Left renal pelvis (tissue), 4 donors: ENCODE data around the gene STAP2. TPM values are rescaled to one million over a fixed set of nuclear protein-coding genes. Genes with fewer than 3 reads are reported as not detected.
"Not testable (repeated sequence)": the region's sequence is repeated elsewhere in the genome, so short reads cannot be mapped to it uniquely, and the experiment has no call there.

Experiments used
- DNase-seq, 4 donors: peaks; one replicate each; pipeline ENCODE4 v3.0.0-alpha.2; 2013; ENCODE audit warnings: low read depth in 4 of 4, low spot score in 3 of 4
- polyA plus RNA-seq, 4 donors: library from polyadenylated mRNA; unstranded; fragments of 120-200 nt; gene quantifications; one replicate each; pipeline ENCODE4 v1.2.1, GENCODE V29; 2013; ENCODE audit not compliant: insufficient read length in 4 of 4

Gene STAP2
- polyA plus RNA-seq, 4 donors, result 12.5 to 40.1 (median 18.0) TPM

- DNase-seq, result peak in 1 of 4 donors; percentile 22
Measured at GRCh38 chr19:4278419-4279266, 60.0 kb downstream of the STAP2 start, which contains the start of gene SHD. Gene SHD (plus strand): TSS chr19:4279266. CDS start chr19:4280064, 798 bp downstream.

- DNase-seq, result no peak
Measured at GRCh38 chr19:4278010-4278409, 60.6 kb downstream of the STAP2 start.

GRCh38 chr19:4277191-4277696 is 61.4 kb downstream of the STAP2 start:
- DNase-seq, result no peak

- not testable (repeated sequence) for DNase-seq
Measured at GRCh38 chr19:4274321-4274686, 64.3 kb downstream of the STAP2 start.

Other genes with a start within 250 kb of the STAP2 start
- gene MAP2K2, start 214.7 kb downstream of the STAP2 start, polyA plus RNA-seq, result 100 to 1,000 TPM in 2 of 4 donors, 10 to 100 TPM in 2; 92.8 to 140 (median 98.7) TPM
- gene CREB3L3, start 185.2 kb downstream of the STAP2 start, polyA plus RNA-seq, result 1 to 10 TPM in 2 of 4 donors, under 1 TPM in 2; 0.37 to 1.2 (median 0.79) TPM
- gene SIRT6, start 156.3 kb downstream of the STAP2 start, polyA plus RNA-seq, result 10 to 100 TPM; 13.9 to 25.3 (median 17.9) TPM
- 1 to 10 TPM in 3 of 4 donors, under 1 TPM in 1; 0.83 to 2.0 (median 1.4) TPM for gene ANKRD24, start 156.1 kb downstream of the STAP2 start, polyA plus RNA-seq
- under 1 TPM; 0.22 to 0.72 (median 0.36) TPM for gene EBI3, start 109.3 kb downstream of the STAP2 start, polyA plus RNA-seq
- gene YJU2, start 91.7 kb downstream of the STAP2 start, polyA plus RNA-seq, result 10 to 100 TPM; 16.9 to 23.9 (median 20.1) TPM
- gene SHD, start 59.6 kb downstream of the STAP2 start, polyA plus RNA-seq, result 1 to 10 TPM; 1.8 to 5.7 (median 3.1) TPM
- under 1 TPM in 3 of 4 donors, not detected in 1; 0.21 to 0.56 (median 0.43) TPM for gene TMIGD2, start 36.4 kb downstream of the STAP2 start, polyA plus RNA-seq
- gene FSD1, start 34.2 kb downstream of the STAP2 start, polyA plus RNA-seq, result 1 to 10 TPM; 2.8 to 8.8 (median 5.4) TPM
- gene MPND, start 4.7 kb upstream of the STAP2 start, polyA plus RNA-seq, result 10 to 100 TPM; 14.1 to 30.4 (median 20.5) TPM
- 10 to 100 TPM; 56.1 to 77.6 (median 72.3) TPM for gene SH3GL1, start 61.7 kb upstream of the STAP2 start, polyA plus RNA-seq
- gene CHAF1A, start 63.8 kb upstream of the STAP2 start, polyA plus RNA-seq, result 10 to 100 TPM; 19.0 to 25.5 (median 22.8) TPM
- gene UBXN6, start 119.0 kb upstream of the STAP2 start, polyA plus RNA-seq, result 100 to 1,000 TPM in 1 of 4 donors, 10 to 100 TPM in 3; 82.7 to 125 (median 89.8) TPM
- gene HDGFL2, start 133.5 kb upstream of the STAP2 start, polyA plus RNA-seq, result 10 to 100 TPM; 62.6 to 88.6 (median 66.3) TPM
- gene PLIN4, start 179.7 kb upstream of the STAP2 start, polyA plus RNA-seq, result 1 to 10 TPM in 1 of 4 donors, under 1 TPM in 3; 0.43 to 2.1 (median 0.86) TPM
- 10 to 100 TPM in 1 of 4 donors, 1 to 10 TPM in 2, under 1 TPM in 1; 0.96 to 10.9 (median 3.0) TPM for gene PLIN5, start 196.4 kb upstream of the STAP2 start, polyA plus RNA-seq
- gene LRG1, start 201.2 kb upstream of the STAP2 start, polyA plus RNA-seq, result under 1 TPM; 0.49 to 0.96 (median 0.81) TPM
- 1 to 10 TPM; 2.3 to 5.4 (median 3.7) TPM for gene SEMA6B, start 220.9 kb upstream of the STAP2 start, polyA plus RNA-seq